Prostate gland (tissue), 2 donors: ENCODE measurements around the gene IRS1. TPM values are rescaled to one million over a fixed set of nuclear protein-coding genes. Genes with fewer than 3 reads are reported as not detected.

ENCODE experiments used
- DNase-seq: peaks from one replicate; pipeline ENCODE4 v3.0.0-alpha.2; 2019; ENCODE audit warnings: low spot score
- H3K27ac ChIP-seq, 2 donors: fragments of 200-600 bp; sonication (generic); 2 replicates each; pipeline ENCODE4 v1.5.1; 2017 to 2019
- H3K27me3 ChIP-seq: fragments of 200-600 bp; sonication (generic); replicated peaks from 2 replicates; pipeline ENCODE4 v1.5.1; 2019; ENCODE audit not compliant: insufficient read depth
- H3K36me3 ChIP-seq, 2 donors: fragments of 200-600 bp; sonication (generic); 1 replicate in 1 of 2; 2 replicates in 1 of 2; pipeline versions ENCODE4 v1.5.1 to v1.8.1; 2017 to 2019
- H3K4me1 ChIP-seq: fragments of 200-600 bp; sonication (generic); replicated peaks from 2 replicates; pipeline ENCODE4 v1.5.1; 2019
- H3K4me3 ChIP-seq, 2 donors: fragments of 200-600 bp; sonication (generic); 2 replicates each; pipeline ENCODE4 v1.5.1; 2017 to 2019
- H3K9me3 ChIP-seq: fragments of 200-600 bp; sonication (generic); 2 replicates; pipeline ENCODE4 v1.5.1; 2017
- CTCF ChIP-seq, 4 experiments: fragments of 200-600 bp in 2 of 4; fragments of 450-650 bp in 2 of 4; sonication (generic) in 2 of 4; IDR thresholded peaks; 1 replicate in 3 of 4; 2 replicates in 1 of 4; pipeline ENCODE4 v1.5.1; 2016 to 2019; ENCODE audit warnings: antibody characterized with exemption in 4 of 4, mild to moderate bottlenecking in 2 of 4, moderate library complexity in 2 of 4
- POLR2A ChIP-seq: fragments of 450-650 bp; IDR thresholded peaks from one replicate; pipeline ENCODE4 v1.6.1; 2016; ENCODE audit warnings: antibody characterized with exemption, mild to moderate bottlenecking
- POLR2AphosphoS5 ChIP-seq: sonication (generic); formaldehyde crosslinking; IDR thresholded peaks from one replicate; pipeline ENCODE4 v1.6.1; 2017; ENCODE audit warnings: antibody characterized with exemption
- WGBS: methylation state at CpG from one replicate; pipeline ENCODE4 v1.1.5; 2018; 5-methylcytosine and 5-hydroxymethylcytosine counted together
- intact Hi-C: fragments of 100-400 bp; cut with DNase I; formaldehyde crosslinking; loops from one replicate; pipeline ENCODE4 v1.14.2; 2022
- total RNA-seq, 2 donors: library from RNA; depleted of rRNA; stranded (reverse); fragments of >200 nt; gene quantifications; one replicate each; pipeline ENCODE4 v1.1.0, GENCODE V29; 2016

IRS1 gene
- total RNA-seq, 2 donors from 2014 or later = 37.6 to 40.6 TPM

DNA sequence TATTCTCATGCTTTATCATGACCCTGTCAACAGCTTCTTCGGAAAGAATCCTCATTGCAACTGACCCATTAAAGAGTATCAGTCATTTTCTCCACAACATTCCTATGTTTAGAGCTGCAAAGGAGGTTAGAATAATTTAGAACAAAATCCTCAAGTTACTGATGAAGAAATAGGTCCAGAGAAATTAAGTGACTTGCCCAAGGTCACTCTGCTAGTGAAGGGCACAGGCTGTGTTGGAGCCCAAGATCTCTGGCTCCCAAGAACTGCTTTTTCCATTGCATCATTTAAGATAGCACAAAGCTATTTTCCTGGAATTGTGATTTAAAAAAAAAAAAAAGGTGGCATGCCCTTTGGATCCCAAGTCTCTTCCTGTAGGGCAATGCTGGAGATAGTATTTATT, 9.6 kb downstream of the IRS1 start:
- DNase-seq = no peak
- Histone ChIP-seq H3K36me3 (no peaks in the 10 kb centered on the region), H3K4me1 (no peaks in the 10 kb centered on the region), H3K4me3 (no peak overlapping the region), H3K9me3 (no peaks in the 10 kb centered on the region), H3K27me3 (no peaks in the 10 kb centered on the region), H3K27ac (no peak overlapping the region)
- 84% methylated on average over 1 of the region's 1 CpG for WGBS
- TF ChIP-seq POLR2A (no peak), POLR2AphosphoS5 (no peak), CTCF (IDR thresholded peaks at IDR 0.05) (no peak)
- intact Hi-C loops = loop anchor here (10.0 kb wide), 2 partner anchors 135 to 575 kb away; no protein-coding TSS in a partner anchor

- no peak for TF ChIP-seq CTCF (IDR thresholded peaks at IDR 0.05)
- intact Hi-C loops = no loop called here
- no peaks in the 10 kb centered on the region for H3K9me3 ChIP-seq
- no peaks in the 10 kb centered on the region for H3K4me1 ChIP-seq
- H3K4me3 ChIP-seq = no peak overlapping the region
- no peaks in the 10 kb centered on the region for H3K27me3 ChIP-seq
- no peaks in the 10 kb centered on the region for H3K36me3 ChIP-seq
- no peak for DNase-seq
- H3K27ac ChIP-seq = peak overlapping the region; percentile 4 to 13
- 37% methylated on average over 3 of the region's 3 CpGs for WGBS
These were observed 10.6 kb downstream of the IRS1 start for GRCh38 chr2:226788881-226789490.

- no peaks in the 10 kb centered on the region for H3K9me3 ChIP-seq
- H3K4me1 ChIP-seq = peaks cover under 1% of the 10 kb centered on the region
- no peaks in the 10 kb centered on the region for H3K36me3 ChIP-seq
- TF ChIP-seq CTCF (IDR thresholded peaks at IDR 0.05) (no peak), POLR2AphosphoS5 (no peak)
- intact Hi-C loops = no loop called here
- peak overlapping the region in 1 of 2 donors; percentile 4 for H3K27ac ChIP-seq
- no peaks in the 10 kb centered on the region for H3K27me3 ChIP-seq
- H3K4me3 ChIP-seq = no peak overlapping the region
- DNase-seq = no peak
These were observed 11.6 kb downstream of the IRS1 start for GRCh38 chr2:226788064-226788463.

- H3K27me3 ChIP-seq = no peaks in the 10 kb centered on the region
- no peak overlapping the region for H3K4me3 ChIP-seq
- TF ChIP-seq CTCF (IDR thresholded peaks at IDR 0.05) (no peak), POLR2A (no peak), POLR2AphosphoS5 (no peak)
- H3K27ac ChIP-seq = no peak overlapping the region
- no peaks in the 10 kb centered on the region for H3K9me3 ChIP-seq
- WGBS = 100% methylated on average over 2 of the region's 2 CpGs
- DNase-seq = no peak
- H3K36me3 ChIP-seq = no peaks in the 10 kb centered on the region
- peaks cover 12% of the 10 kb centered on the region for H3K4me1 ChIP-seq
- intact Hi-C loops = no loop called here
These were observed 15.7 kb downstream of the IRS1 start for GRCh38 chr2:226783885-226784284.

- Histone ChIP-seq H3K27ac (peak overlapping the region; percentile 71 to 72), H3K36me3 (no peaks in the 10 kb centered on the region), H3K9me3 (no peaks in the 10 kb centered on the region), H3K4me1 (peaks cover 12% of the 10 kb centered on the region), H3K4me3 (no peak overlapping the region), H3K27me3 (no peaks in the 10 kb centered on the region)
- 35% methylated on average over 5 of the region's 5 CpGs for WGBS
- peak; percentile 49 for DNase-seq
- TF ChIP-seq CTCF (IDR thresholded peaks at IDR 0.05) (no peak), POLR2A (no peak), POLR2AphosphoS5 (peak; percentile 59)
- intact Hi-C loops = no loop called here
These were observed 17.4 kb downstream of the IRS1 start for GRCh38 chr2:226782092-226782713.
